HG03460 (cell line): ENCODE measurements around the gene MARF1.
"Not testable (repeated sequence)": the region's sequence is repeated elsewhere in the genome, so short reads cannot be mapped to it uniquely, and the experiment has no call there.

ENCODE experiments used
- ATAC-seq: cut with Tn5 transposase; IDR thresholded peaks from one replicate; pipeline ENCODE4 v1.9.1; 2021; ENCODE audit not compliant: unreplicated experiment

MARF1 gene

DNA sequence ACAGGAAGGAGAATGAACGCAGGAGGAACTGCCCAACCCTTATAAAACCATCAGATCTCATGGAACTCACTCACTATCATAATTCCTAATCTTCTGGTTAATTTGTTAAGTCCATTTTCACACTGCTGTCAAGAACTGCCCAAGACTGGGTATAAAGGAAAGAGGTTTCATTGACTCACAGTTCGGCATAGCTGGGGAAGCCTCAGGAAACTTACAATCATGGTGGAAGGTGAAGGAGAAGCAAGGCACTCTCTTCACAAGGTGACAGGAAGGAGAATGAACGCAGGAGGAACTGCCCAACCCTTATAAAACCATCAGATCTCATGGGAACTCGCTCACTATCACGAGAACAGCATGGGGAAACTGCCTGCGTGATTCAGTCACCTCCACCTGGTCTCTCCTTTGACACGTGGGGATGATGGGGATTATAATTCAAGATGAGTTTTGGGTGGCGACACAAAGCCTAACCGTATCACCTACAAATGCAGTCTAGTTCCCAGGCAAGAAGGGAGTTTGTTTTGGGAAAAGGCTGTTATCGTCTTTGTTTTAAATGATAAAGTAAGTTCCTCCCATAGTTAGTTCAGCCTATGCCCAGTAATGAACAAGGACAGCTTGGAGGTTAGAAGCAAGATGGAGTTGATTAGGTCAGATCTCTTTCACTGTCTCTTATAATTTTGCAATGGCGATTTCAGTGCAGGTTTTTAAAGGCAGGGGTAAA, 68.9 kb downstream of the MARF1 start:
- ATAC-seq = not testable (repeated sequence)

DNA sequence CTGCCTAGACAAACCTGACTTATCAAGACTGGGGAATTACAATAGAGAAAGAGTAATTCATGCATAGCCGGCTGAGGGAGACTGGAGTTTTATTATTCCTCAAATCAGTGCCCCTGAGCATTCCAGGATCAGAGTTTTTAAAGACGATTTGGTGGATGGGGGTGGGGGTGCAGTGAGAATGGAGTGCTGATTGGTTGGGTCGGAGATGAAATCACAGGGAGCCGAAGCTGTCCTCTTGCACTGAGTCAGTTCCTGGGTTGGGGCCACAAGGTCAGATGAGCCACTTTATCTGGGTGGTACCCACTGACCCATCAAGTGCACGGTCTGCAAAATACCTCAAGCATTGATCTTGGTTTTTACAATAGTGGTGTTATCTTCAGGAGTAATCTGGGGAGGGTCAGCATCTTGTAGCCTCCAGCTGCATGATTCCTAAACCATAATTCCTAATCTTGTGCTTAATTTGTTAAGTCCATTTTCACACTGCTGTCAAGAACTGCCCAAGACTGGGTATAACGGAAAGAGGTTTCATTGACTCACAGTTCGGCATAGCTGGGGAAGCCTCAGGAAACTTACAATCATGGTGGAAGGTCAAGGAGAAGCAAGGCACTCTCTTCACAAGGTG, 69.6 kb downstream of the MARF1 start:
- no peak for ATAC-seq

DNA sequence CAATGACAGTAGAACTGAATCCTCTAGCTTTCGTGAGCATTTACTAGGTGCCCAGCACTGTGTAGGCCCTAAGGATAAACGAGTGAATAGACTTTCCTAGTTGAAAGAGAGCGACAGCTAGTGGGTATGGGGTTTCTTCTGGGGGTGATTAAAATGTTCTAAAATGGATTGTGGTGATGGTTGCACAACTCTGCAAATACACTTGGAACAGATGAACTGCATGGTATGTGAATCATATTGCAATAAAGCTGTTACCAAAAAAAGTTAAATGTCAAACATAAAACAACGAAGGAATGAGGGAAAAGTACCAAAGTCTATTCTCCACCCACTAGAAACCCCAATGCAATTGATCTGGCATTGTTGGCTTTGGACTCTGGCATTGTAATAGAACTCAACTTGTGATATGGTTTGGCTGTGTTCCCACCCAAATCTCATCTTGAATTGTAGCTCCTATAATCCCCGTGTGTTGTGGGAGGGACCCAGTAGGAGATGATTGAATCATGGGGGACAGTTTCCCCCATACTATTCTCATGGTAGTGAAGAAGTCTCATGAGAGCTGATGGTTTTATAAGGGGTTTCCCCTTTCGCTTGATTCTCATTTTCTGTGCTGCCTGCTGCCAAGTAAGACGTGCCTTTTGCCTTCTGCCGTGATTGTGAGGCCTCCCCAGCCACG, 70.5 kb downstream of the MARF1 start:
- no peak for ATAC-seq

DNA sequence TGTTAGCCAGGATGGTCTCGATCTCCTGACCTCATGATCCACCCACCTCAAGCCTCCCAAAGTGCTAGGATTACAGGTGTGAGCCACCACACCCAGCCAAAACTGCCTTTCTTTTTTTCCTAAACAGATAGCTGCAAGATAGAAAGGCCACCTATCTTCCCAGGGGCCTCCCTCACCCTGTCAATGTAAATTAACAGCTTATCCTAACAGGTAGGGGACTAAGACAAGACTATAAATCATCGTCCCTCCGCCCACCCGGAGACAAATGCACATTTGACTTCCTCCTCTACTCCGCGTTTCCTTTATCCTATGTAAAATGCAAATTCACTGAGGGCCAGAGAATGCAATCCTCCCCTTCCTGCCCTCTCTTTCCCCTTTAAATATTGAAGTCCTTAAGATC, 71.4 kb downstream of the MARF1 start:
- no peak for ATAC-seq

- not testable (repeated sequence) for ATAC-seq
Measured at GRCh38 chr16:15570666-15571065, 72.3 kb downstream of the MARF1 start.

DNA sequence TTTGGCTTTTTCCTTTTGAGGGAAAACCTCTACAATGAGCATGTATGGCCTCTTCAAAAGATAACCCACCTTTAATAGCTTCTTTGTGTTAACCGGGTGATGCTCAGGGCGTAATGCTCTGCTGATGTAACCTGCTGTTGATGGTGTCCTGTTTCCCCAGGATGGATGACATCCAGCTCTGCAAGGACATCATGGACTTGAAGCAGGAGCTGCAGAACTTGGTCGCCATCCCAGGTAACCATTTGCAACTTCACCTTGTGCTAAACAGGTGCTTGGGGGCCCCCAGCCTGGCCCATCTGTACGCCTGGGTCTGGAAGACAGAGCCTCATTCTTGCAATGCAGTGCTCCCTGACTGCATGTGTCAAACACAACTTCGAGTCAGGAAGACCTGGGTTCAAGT, 75.1 kb downstream of the MARF1 start:
- no peak for ATAC-seq

- no peak for ATAC-seq
Measured at GRCh38 chr16:15566095-15566494, 76.9 kb downstream of the MARF1 start.

GRCh38 chr16:15564604-15565339, 78.2 kb downstream of the MARF1 start:
- ATAC-seq = no peak

- no peak for ATAC-seq
Measured at GRCh38 chr16:15559176-15559575, 83.8 kb downstream of the MARF1 start.

DNA sequence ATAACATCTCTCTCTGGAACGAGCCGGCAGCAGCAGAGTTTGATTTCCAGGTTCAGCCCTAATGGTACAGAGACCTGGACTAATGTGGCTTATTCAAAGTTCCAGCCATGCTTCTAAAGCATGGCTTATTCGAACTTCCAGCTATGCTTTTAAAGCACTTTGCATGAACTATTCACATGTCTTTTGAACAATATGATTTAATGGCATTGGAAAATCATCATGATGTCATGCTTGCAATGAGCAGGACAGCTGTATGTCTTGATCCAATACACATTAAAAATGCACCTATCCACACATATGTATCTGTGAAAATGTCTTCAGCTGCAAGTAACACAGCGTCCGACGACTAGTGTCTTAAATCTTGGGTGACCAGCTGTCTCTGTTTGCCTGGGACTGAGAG, 85.7 kb downstream of the MARF1 start:
- no peak for ATAC-seq

- ATAC-seq = no peak
Measured at GRCh38 chr16:15556130-15556529, 86.8 kb downstream of the MARF1 start.

- ATAC-seq = no peak
Measured at GRCh38 chr16:15553313-15554088, 89.5 kb downstream of the MARF1 start.

DNA sequence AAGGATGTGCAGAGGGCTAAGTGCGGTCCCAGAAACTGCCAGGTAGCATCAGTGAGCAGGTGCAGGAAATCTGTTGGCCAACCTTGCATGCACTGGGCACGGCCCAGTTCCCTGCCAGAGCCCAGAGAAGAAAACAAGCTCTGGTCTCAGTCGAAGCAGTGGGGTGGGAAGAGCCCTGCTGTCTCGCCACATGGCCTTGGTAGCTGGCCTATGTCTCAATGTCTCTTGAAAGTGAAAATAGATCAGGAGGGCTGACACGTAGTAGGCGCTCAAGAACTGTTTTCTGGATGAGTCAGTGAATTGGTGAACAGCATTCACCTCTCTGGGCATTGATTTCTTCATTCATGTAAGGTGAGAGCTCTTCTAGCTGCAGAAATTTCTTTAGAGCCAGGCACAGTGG, 90.4 kb downstream of the MARF1 start:
- ATAC-seq = no peak

- ATAC-seq = no peak
Measured at GRCh38 chr16:15548482-15548891, 94.5 kb downstream of the MARF1 start.

GRCh38 chr16:15547768-15548096, 95.2 kb downstream of the MARF1 start:
- no peak for ATAC-seq

GRCh38 chr16:15547072-15547767, 95.7 kb downstream of the MARF1 start:
- ATAC-seq = not testable (repeated sequence)

GRCh38 chr16:15545544-15545943, 97.4 kb downstream of the MARF1 start:
- no peak for ATAC-seq

- no peak for ATAC-seq
Measured at GRCh38 chr16:15544405-15544804, 98.5 kb downstream of the MARF1 start.
